ENCODE results near the gene CLK1. TPM values are rescaled to one million over a fixed set of nuclear protein-coding genes. Genes with fewer than 3 reads are reported as not detected.

The CLK1 gene
- total and polyA plus RNA-seq, 2 of the 8 experiments (the other 6 are each of a cell fraction or from before 2014, with no cell fraction given): 22.3 to 35.2 TPM

DNA sequence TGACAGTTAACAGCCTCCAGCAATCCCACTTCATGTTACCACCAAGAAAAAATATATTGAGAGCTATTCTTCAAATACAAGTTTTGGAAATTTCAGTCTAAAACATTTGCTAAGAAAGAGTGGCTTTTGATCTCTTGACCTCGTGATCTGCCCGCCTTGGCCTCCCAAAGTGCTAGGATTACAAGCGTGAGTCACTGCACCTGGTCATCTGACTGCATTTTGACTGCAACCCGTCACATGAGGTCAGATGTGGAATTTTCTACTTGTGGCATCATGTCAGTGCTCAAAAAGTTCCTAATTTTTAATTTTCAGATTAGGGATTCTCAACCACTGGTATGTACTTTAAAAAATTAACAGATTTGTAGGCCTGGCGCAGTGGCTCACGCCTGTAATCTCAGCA, 9.1 kb upstream of the CLK1 start (continued):
- TF ChIP-seq POLR2AphosphoS5 (IDR thresholded peaks at IDR 0.05; ENCODE audit: low read depth, low read length): no peak
- no peak for TF ChIP-seq ZNF274 (IDR thresholded peaks at IDR 0.05; ENCODE audit: borderline replicate concordance, extremely low read depth, low read length)
- TF ChIP-seq NANOG (IDR thresholded peaks at IDR 0.05; ENCODE audit: insufficient read depth, low read depth, low read length, poor library complexity, severe bottlenecking): no peak
- no peak for TF ChIP-seq FOSL1 (IDR thresholded peaks at IDR 0.05; ENCODE audit: insufficient read depth, low read depth, low read length)

All from H1 (cell line).